Hepatocyte (in vitro differentiated cells): ENCODE measurements around the gene CD52. TPM values are rescaled to one million over a fixed set of nuclear protein-coding genes. Genes with fewer than 3 reads are reported as not detected.

Experiments
- DNase-seq: peaks from one replicate; pipeline ENCODE4 v3.0.0-alpha.2; 2016; ENCODE audit warnings: low spot score
- H2AFZ ChIP-seq: fragments of 200-600 bp; sonication (generic); 2 replicates; pipeline ENCODE4 v1.6.0; 2016; ENCODE audit warnings: antibody characterized with exemption, mild to moderate bottlenecking
- H3K27ac ChIP-seq: fragments of 200-600 bp; sonication (generic); 2 replicates; pipeline ENCODE4 v1.5.1; 2016; ENCODE audit warnings: mild to moderate bottlenecking
- H3K27me3 ChIP-seq: fragments of 200-600 bp; sonication (generic); 2 replicates; pipeline ENCODE4 v1.6.1; 2016
- H3K36me3 ChIP-seq: fragments of 200-600 bp; sonication (generic); replicated peaks from 2 replicates; pipeline ENCODE4 v1.5.1; 2016; ENCODE audit warnings: low read depth; ENCODE audit not compliant: insufficient read depth
- H3K4me1 ChIP-seq: fragments of 200-600 bp; sonication (generic); 2 replicates; pipeline ENCODE4 v1.5.1; 2016; ENCODE audit warnings: mild to moderate bottlenecking, moderate library complexity; ENCODE audit not compliant: insufficient read depth
- H3K4me2 ChIP-seq: fragments of 200-600 bp; sonication (generic); 2 replicates; pipeline ENCODE4 v1.6.0; 2016
- H3K4me3 ChIP-seq: fragments of 200-600 bp; sonication (generic); 2 replicates; pipeline ENCODE4 v1.5.1; 2016; ENCODE audit warnings: mild to moderate bottlenecking
- H3K79me2 ChIP-seq: fragments of 200-600 bp; sonication (generic); 2 replicates; pipeline ENCODE4 v1.6.0; 2017; ENCODE audit warnings: mild to moderate bottlenecking
- H3K9me2 ChIP-seq: fragments of 200-600 bp; sonication (generic); replicated peaks from 2 replicates; pipeline ENCODE4 v1.6.0; 2017; ENCODE audit warnings: mild to moderate bottlenecking; ENCODE audit not compliant: insufficient read depth
- H3K9me3 ChIP-seq: fragments of 200-600 bp; sonication (generic); 2 replicates; pipeline ENCODE4 v1.5.1; 2016; ENCODE audit warnings: low read depth, mild to moderate bottlenecking
- H4K20me1 ChIP-seq: fragments of 200-600 bp; sonication (generic); 2 replicates; pipeline ENCODE4 v1.6.0; 2016; ENCODE audit warnings: mild to moderate bottlenecking; ENCODE audit not compliant: insufficient read depth, poor library complexity, severe bottlenecking
- EZH2 ChIP-seq: fragments of 200-600 bp; sonication (generic); IDR thresholded peaks from 2 replicates; pipeline ENCODE4 v1.6.1; 2016; ENCODE audit warnings: antibody characterized with exemption, mild to moderate bottlenecking, borderline replicate concordance
- EZH2phosphoT487 ChIP-seq: fragments of 200-600 bp; sonication (generic); IDR thresholded peaks from one replicate; pipeline ENCODE4 v1.6.1; 2018; ENCODE audit warnings: antibody characterized with exemption, mild to moderate bottlenecking, low read depth, moderate library complexity; ENCODE audit not compliant: unreplicated experiment, severe bottlenecking
- WGBS: methylation state at CpG from one replicate; pipeline ENCODE4 v1.1.6; 2016; ENCODE audit warnings: low lambda C conversion rate; ENCODE audit errors: missing lambda C conversion rate; 5-methylcytosine and 5-hydroxymethylcytosine counted together
- polyA plus RNA-seq: library from polyadenylated mRNA; unstranded; fragments of >200 nt; fragmentation: Nextera tagmentation; extraction: Ambion mirVana; gene quantifications from 2 replicates; pipeline ENCODE4 v1.2.1, GENCODE V29; 2016
- total RNA-seq: library from RNA; depleted of rRNA; stranded (reverse); fragments of >200 nt; gene quantifications from 2 replicates; pipeline ENCODE4 v1.2.3, GENCODE V29; 2014
- TF ChIP-seq, protein P1 (sequence below): fragments of 200-600 bp; sonication (generic); IDR thresholded peaks from 2 replicates; pipeline ENCODE4 v1.5.1; 2016; ENCODE audit warnings: antibody characterized with exemption, mild to moderate bottlenecking; ENCODE audit not compliant: poor library complexity

CD52 gene
- total and polyA plus RNA-seq, 2 experiments from 2014 or later, result 3.9 to 8.1 TPM

DNA sequence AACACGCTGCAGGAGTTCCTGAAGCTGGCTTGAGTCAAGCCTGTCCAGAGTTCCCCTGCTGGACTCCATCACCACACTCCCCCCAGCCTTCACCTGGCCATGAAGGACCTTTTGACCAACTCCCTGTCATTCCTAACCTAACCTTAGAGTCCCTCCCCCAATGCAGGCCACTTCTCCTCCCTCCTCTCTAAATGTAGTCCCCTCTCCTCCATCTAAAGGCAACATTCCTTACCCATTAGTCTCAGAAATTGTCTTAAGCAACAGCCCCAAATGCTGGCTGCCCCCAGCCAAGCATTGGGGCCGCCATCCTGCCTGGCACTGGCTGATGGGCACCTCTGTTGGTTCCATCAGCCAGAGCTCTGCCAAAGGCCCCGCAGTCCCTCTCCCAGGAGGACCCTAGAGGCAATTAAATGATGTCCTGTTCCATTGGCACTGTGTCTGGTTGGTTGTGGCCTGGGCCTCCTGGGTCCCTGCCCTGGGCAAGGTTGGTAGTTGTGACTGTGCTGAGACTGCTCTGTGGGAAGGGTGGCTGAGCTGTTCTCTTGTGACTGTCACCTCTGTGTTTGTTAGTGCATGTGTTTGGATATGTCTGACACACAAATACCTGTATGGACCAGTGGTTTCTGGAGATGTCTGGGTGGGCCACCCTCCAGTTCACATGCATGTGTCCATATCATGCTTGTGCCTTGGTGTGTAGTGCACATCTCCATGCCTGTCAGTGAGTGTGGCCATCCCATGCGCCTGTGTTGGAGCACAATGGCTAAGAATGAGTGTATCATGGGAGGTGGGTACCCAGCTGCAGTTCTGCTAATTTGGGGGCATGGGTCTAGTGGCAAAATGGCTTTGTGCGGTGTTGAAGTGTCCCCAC is 36.4 kb upstream of the CD52 start:
- H3K9me2 ChIP-seq, result no peaks in the 10 kb centered on the region
- H3K4me3 ChIP-seq, result no peak overlapping the region
- TF ChIP-seq EZH2phosphoT487, result no peak
- no peak for TF ChIP-seq EZH2
- TF ChIP-seq, protein P1, sequence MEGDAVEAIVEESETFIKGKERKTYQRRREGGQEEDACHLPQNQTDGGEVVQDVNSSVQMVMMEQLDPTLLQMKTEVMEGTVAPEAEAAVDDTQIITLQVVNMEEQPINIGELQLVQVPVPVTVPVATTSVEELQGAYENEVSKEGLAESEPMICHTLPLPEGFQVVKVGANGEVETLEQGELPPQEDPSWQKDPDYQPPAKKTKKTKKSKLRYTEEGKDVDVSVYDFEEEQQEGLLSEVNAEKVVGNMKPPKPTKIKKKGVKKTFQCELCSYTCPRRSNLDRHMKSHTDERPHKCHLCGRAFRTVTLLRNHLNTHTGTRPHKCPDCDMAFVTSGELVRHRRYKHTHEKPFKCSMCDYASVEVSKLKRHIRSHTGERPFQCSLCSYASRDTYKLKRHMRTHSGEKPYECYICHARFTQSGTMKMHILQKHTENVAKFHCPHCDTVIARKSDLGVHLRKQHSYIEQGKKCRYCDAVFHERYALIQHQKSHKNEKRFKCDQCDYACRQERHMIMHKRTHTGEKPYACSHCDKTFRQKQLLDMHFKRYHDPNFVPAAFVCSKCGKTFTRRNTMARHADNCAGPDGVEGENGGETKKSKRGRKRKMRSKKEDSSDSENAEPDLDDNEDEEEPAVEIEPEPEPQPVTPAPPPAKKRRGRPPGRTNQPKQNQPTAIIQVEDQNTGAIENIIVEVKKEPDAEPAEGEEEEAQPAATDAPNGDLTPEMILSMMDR, result no peak
- H2AFZ ChIP-seq, result no peak overlapping the region
- H3K27ac ChIP-seq, result peak overlapping the region; percentile 94
- no peak for DNase-seq
- peaks cover 19% of the 10 kb centered on the region for H3K79me2 ChIP-seq
- 97% methylated on average over 5 of the region's 5 CpGs for WGBS
- no peaks in the 10 kb centered on the region for H3K27me3 ChIP-seq
- peak overlapping the region; percentile 93 for H3K4me2 ChIP-seq
- peaks cover 55% of the 10 kb centered on the region for H3K4me1 ChIP-seq
- H4K20me1 ChIP-seq, result no peaks in the 10 kb centered on the region
- H3K9me3 ChIP-seq, result no peaks in the 10 kb centered on the region
- H3K36me3 ChIP-seq, result no peaks in the 10 kb centered on the region

DNA sequence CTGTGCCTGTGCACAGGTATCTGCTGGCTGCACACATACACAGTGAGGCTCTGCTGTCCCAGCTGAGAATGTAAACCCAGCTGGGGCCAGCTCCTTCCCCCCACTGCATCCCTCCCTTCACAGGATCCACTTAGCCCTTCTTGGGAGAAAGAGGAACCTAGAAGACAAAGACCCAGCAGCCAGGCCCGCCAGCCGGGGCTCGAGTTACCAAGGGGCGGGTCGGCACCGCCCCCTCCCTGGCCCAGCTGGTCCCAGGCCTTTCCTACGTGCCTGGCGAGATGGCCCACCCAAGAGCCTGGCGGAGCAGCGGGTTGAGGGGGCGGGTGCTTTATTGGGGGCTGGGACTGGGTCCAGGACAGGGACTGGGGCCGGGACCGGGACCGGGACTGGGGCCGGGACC is 35.8 kb upstream of the CD52 start:
- Histone ChIP-seq H3K27me3 (no peaks in the 10 kb centered on the region), H3K4me2 (peak overlapping the region; percentile 93), H3K27ac (peak overlapping the region; percentile 94), H3K36me3 (no peaks in the 10 kb centered on the region), H3K79me2 (peaks cover 19% of the 10 kb centered on the region), H3K4me1 (peaks cover 48% of the 10 kb centered on the region), H3K9me2 (no peaks in the 10 kb centered on the region), H3K4me3 (no peak overlapping the region), H4K20me1 (no peaks in the 10 kb centered on the region), H2AFZ (no peak overlapping the region), H3K9me3 (no peaks in the 10 kb centered on the region)
- 35% methylated on average over 8 of the region's 15 CpGs for WGBS
- peak; percentile 63 for DNase-seq
- TF ChIP-seq, protein P1, result no peak
- no peak for TF ChIP-seq EZH2
- TF ChIP-seq EZH2phosphoT487, result no peak

DNA sequence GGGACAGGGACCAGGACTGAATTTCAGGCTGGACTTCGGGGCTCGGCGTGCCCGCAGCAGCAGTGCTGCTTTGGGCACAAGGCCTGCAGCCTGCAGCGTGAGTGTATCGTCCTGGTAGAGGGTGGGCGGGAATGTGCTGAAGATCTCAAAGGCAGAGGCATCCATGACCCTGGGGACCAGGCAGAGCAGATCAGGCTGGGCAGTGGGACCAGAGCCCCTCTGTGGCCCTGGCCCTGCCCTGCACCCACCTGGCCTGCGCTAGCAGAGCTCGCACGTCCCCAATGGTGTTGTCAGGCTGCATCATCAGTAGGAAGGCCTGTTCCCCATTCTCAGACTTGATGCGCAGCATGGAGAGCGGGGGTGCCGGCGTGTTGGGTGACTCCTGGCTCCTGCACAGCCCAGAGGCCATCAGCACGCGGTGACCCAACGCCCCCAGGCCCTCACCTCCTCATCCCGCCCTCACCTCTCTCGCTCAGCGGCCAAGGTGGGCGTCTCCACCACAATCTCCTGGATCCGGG is 35.3 kb upstream of the CD52 start:
- no peaks in the 10 kb centered on the region for H4K20me1 ChIP-seq
- 87% methylated on average over 15 of the region's 22 CpGs for WGBS
- H3K4me3 ChIP-seq, result no peak overlapping the region
- H3K9me3 ChIP-seq, result no peaks in the 10 kb centered on the region
- H2AFZ ChIP-seq, result no peak overlapping the region
- H3K4me1 ChIP-seq, result peaks cover 44% of the 10 kb centered on the region
- no peaks in the 10 kb centered on the region for H3K27me3 ChIP-seq
- TF ChIP-seq EZH2phosphoT487, result no peak
- no peak for TF ChIP-seq EZH2
- TF ChIP-seq, protein P1, result no peak
- no peak for DNase-seq
- no peaks in the 10 kb centered on the region for H3K9me2 ChIP-seq
- no peaks in the 10 kb centered on the region for H3K36me3 ChIP-seq
- H3K79me2 ChIP-seq, result peaks cover 19% of the 10 kb centered on the region
- H3K27ac ChIP-seq, result peak overlapping the region; percentile 94
- peak overlapping the region; percentile 93 for H3K4me2 ChIP-seq
